HG03060 (cell line): ENCODE measurements around the gene DPH2.

ENCODE experiments used
- ATAC-seq: cut with Tn5 transposase; IDR thresholded peaks from one replicate; pipeline ENCODE4 v1.9.1; 2021; ENCODE audit warnings: low read depth, moderate number of reproducible peaks; ENCODE audit not compliant: unreplicated experiment

DPH2 gene

DNA sequence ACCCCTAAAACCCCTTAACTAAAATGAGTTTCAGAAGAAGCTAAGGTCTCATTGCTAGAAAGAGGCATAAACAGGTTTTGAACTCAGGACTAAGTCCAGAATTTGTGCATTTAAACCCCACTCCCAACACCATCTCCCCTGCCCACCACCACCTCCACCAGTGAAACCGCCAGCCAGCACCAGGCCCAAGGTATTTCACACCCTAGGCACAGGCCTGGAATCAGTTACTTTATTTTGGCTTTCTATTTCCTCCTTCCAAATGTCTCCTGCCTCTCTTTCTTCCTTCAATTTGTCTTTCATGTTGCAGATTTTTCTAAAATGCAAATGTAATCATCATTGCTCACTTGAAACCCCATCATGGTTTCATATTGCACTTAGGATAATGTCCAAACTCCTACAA lies 24.9 kb upstream of the DPH2 start:
- no peak for ATAC-seq

DNA sequence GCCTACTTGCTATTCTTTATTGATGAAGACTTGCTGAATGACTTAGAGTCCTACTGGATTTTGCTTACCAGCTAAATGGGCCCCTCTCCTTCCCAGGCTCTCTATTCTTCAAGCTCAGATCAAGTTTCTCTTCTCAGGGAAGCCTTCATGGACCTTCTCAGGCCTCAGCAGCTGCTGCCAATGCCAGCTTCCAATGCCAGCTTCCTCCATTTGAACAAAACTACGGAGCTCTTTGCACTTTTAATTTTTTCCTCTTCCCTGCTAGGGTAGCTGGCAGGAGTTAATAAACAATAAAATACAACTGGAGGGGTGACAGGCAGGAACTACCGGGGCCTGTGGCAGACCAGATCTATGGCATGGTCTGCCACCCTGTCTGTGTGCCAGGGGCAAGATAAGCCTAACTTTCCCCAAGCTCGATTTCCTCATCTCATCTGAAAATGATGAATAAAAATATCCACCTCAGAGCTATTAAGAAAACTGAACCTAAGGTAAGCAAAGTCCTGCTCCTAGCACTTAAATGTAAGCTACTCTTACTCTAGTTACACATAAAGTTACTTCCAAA lies 24.1 kb upstream of the DPH2 start:
- ATAC-seq: no peak

DNA sequence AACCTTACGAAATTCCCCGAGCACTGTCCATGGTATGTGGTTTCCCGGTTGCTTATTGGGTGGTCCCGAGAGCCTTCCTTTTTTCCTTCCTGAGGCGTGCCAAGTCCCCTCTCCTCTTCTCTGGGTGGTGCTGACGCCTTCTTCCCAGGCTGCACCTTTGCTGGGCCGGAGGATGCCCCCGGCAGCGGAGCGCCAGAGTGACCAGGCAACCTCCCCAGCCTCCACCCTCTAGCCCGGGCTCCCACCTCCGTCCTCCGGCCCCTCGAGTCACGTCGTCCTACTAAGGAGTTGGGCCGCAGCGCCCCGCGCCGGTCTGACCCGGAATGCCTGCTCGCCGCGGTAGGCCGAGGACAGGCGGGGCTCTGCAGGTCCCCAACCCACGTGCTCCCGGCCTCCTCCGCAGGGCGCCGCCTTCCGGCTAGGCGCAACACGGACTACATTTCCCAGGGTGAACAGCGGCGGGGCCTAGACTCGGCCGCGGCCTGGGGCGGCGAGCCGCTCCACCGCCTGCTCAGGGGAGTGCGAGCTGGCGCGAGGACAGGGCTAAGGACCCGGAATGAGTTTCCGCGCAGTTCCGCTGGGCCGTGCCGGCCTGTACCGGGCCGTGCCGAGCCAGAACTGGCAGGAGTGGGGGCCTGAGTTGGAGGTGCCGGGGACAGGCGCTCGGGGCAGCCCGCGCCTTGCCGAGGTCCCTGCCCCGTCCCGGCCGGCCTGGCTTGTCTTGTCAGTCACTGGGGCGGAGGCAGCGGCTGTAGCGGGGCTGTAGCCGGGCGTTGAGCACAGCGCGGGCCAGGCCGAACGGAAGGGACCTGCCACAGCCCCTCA lies 23.4 kb upstream of the DPH2 start, which contains the start of gene IPO13:
TSS of gene IPO13 (plus strand) at position 715 of the 825 bp plus-strand sequence. CDS start 651 bp downstream, outside the sequence.
- ATAC-seq: peak; percentile 80

DNA sequence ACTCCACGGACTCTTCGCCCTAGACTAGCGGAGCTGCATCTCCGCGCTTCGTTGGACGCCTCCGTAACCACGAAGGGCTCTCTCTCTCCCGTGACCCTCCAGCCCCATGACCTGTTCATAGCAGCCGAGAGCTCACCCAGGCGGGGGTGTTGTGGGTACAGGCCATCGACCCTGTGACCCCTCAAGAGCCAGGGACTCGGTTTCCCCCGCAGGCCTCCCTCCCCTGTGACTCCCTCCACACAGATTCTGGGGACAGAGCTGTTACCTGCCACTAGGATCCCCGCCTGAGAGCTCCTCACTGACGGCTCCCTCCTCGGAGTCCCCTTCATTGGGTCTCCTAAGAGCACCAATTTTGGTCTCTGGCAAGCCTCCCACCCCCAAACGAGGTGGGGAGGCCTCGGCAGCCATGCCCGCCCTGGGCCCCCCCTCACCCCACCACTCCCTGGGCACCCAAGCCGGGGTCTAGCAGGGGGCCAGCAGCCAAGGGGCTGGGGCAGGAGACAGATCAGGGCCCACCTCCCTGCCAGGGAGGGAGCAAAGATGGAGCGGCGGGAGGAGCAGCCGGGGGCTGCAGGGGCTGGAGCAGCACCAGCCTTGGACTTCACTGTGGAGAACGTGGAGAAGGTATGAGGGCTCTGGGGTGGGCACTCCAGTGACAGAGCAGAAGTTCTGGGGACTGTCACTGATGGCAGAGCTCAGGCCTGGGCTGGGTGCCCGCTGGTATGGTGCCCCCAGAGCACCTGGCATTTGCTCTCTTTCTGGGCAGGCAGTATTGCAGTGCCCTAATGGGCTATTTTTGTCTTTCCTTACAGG lies 22.5 kb upstream of the DPH2 start:
- ATAC-seq: no peak

DNA sequence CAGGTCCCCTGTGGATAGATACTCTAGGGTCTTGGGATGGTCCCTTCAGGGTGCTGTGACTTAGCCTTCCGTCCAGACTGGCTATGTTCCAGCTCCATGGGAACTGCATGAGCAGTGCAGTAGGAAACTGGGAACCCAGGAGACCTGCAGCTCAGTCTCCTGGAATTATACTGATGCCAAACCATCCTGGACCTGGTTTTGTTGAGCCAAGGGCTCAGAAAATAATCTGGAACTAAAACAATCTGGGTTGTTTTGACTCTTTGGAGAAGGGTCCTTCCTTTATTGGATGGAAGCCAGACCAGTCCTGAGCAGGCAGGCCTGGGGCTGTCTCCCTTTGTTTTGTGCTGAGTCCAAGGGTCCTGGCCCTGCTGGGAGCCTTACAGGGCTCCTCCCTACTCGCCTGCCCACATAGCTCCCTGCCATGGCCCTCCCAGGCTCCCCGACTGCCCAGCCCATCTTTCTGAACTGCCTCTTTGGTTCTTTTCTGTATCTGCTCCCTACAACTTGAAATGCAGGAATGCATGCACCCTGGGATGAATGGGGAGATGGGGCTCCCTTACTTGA lies 21.9 kb upstream of the DPH2 start:
- no peak for ATAC-seq

DNA sequence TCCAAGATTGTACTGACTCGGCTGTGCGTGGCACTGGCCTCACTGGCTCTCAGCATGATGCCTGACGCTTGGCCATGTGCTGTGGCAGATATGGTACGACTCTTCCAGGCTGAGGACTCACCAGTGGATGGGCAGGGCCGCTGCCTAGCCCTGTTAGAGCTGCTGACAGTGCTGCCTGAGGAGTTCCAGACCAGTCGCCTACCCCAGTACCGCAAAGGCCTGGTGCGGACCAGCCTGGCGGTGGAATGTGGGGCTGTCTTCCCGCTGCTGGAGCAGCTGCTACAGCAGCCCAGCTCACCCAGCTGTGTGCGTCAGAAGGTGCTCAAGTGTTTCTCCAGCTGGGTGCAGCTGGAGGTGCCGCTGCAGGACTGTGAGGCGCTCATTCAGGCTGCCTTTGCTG lies 20.1 kb upstream of the DPH2 start:
- no peak for ATAC-seq

DNA sequence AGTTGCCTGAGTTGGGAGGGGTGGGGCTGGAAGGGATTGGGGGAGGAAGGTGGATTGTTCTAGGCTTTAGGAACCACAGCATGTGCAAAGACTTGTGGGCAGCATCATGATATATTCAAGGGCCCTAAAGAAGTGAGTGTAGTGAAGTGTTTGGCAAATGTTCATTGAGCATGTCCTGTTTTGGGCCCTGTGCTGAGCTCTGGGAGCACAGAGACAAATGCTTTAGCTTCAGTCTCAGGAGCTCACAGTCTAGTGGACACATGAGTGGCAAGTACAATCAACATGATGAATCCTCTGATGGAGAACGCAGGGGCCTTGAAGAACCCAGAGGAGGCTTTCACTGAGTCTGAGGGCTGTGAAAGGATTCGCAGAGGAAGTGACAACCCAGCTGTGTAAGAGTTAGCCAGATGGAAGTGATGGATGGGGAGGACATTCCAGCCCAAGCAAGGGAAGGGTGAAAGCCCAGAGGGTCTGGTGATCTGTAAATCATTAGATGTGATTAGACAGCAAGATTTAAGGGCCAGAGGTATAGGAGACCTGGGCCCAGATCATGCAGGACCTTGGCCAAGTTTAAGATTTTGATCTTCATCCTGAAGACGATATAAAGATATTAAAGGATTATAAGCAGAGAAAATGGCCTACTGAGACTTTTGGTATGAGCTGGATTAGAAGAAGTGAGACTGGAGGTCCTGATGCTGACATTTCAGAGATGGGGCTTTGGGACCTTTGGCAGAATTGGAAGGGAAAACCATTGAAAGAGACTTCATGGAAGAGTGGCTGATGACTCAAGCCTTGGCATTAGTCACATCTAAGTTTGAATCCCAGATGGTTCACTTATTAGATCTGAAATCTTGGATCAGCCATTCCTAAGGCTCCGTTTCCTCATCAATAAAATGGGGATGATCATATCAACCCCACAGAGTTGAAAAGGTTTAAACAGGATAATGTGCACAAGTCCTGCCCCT lies 18.5 kb upstream of the DPH2 start:
- ATAC-seq: no peak

DNA sequence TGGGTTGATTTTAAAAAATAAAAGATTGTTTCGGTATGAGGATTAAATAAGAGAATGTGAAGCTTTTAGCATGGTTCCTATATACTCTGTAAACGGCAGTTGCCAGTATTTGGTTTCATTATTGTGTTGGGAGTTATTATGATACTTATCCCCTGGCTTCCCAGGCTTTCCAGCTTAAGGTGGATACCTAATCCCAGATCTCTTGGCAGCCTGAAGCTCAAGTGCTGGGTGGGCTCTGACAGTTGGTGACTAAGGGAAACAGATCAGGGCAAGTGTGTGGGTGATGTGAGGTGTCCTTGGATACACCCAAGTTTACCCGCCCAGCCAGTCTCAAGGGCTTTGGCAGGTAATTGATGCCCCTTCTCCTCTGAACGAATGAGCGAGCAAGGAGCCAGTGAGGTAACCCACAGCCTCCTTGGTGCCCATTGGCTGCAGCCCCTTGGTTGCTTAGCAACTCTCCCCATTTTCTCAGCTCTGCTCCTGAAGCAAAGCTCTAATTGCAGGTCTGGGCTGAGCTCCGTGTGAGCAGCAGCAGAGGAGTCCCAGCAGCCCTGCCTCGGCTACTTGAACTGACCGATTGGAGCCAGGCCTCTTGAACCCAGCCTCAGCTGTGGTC lies 17.0 kb upstream of the DPH2 start:
- no peak for ATAC-seq

DNA sequence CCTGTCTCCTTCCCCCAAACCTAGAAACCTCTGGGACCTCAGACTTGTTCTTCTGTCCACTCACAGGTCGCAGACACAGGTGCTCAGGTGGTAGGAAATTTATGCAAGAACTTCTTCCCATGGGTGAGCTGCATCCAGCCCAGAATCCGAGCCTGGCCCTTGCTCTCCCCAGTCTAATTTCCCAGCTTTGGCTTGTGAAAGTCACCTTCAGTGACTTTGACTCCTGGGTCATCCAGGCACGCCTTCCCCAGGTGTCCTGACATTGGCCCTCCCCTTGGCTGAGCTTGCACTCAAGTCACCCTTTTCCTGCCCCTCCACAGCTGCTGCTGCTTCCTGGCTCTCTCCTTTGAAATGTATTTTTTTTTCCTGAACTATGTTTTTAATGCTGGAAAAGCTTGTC lies 16.4 kb upstream of the DPH2 start:
- ATAC-seq: no peak

DNA sequence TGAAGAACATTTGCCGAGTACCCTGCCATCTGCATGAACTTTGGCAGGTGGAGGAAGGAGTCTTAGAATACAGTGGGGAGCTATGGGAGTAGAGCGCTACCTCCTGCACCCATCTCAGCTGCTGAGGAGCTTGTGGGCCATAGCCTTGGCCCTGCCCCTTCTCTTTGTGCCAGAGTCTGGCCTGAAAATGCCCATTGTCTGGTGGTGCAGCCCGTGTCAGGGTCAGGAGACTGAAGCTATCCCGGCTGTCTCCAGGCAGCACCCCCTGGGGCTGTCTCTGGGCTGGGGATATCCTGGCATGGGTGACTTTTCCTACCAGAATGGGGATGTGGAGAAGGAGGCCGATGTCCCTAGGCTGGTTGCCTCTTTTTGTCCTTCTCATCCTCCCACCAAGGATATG lies 15.8 kb upstream of the DPH2 start:
- ATAC-seq: no peak

DNA sequence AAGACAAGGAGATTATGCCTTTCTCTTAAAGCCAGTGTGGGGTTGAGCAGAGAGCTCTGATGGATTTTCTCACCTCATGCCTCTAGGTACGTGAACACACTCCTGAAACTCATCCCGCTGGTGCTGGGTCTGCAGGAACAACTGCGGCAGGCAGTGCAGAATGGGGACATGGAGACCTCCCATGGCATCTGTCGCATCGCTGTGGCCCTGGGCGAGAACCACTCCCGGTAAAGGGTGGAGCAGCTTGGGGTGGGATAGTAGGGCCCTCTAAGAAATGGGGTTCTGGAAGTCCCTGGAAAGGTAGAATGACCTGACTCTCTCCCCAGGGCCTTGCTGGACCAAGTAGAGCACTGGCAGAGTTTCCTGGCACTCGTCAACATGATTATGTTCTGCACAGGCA lies 13.6 kb upstream of the DPH2 start:
- no peak for ATAC-seq

DNA sequence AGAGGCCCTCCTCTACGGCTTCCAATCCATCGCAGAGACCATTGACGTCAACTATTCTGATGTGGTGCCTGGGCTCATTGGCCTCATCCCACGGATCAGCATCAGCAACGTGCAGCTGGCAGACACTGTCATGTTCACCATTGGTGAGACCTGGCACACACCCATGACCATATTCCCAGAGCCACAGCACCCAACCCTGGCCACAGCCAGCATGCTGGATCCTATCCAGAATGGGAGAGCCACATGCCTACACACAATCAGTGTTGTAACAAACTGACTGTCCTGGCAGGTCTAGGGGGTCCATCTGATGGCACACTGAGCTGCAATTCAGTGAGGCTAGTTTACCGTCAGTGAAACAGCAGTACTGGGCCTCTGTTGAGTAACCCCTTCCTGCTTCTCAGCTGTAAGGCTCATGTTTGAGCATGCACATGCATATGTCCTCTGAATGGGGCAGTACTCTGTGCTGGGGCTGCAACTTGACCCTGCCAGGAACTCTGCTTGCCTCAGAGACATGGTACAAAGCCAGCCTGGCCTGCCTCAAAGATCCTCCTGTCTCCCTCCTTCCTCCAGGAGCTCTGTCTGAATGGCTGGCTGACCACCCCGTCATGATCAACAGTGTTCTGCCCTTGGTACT lies 12.3 kb upstream of the DPH2 start:
- ATAC-seq: no peak

DNA sequence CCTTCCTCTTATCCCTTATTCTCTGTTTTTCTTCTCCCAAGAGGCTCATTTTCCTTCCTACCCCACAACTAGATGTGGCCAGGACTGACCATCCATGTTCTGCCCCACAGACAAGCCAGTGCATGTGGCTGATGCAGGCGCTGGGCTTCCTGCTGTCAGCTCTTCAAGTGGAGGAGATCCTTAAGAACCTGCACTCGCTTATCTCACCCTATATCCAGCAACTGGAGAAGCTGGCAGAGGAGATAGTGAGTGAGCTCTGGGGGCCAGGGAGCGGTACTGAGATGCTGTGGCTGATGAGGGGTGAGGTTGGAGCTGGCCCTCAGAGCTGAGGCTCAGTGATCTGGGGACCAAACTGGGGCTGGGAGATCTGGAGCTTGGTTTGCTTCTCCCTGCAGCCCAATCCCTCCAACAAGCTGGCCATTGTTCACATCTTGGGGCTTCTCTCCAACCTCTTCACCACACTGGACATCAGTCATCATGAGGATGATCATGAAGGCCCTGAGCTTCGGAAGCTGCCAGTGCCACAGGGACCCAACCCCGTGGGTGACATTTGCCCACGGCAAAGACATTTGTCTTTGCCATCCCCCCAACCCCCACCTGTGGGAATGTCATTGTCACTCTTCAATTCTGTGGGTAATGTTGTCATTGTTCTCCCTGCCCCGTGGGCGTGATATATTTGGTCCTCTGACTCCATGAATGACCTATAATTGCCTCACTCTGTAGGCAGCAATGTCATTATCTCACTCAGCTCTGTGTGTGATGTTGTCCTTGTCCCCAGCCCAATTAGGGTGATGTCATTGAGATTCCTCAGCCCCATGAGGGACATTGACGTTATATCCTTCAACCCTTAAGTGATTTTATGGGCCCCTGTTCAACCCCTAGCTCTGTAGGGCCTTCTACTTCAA lies 11.2 kb upstream of the DPH2 start:
- no peak for ATAC-seq

DNA sequence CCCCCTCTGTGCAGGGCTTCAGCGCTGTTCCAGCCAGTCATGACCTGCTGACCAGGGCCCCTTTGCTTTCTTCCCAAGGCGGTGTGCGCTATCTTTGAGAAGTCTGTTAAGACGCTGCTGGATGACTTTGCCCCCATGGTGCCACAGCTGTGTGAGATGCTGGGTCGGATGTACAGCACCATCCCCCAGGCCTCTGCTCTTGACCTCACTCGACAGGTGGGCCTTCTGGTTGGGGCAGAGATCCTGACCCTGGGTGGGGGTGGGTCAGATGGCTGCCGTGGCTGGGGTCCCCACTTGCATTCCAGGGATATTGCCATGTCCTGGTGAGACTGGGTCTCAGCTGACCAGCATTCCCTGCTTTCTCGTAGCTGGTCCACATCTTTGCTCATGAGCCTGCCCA lies 9.0 kb upstream of the DPH2 start:
- ATAC-seq: no peak

DNA sequence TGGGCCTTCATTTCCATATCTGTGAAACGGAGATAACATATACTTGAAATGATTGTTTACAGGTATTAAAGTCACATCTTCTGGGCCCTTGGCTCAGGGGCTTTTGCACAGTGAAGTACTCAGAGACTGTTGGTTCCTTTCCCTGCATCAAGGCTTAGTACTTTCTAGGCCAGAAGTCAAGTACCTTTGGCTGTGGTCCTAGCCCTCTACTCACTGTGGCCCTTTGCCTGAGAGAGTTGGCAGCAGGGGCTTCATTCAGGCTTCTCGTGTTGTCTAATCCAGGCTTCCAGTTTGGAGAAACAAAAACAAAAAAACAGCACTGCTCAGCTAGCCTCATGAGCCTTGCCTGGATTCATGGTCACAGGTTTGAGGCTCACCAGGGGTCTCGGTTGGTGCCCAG lies 8.1 kb upstream of the DPH2 start:
- no peak for ATAC-seq

DNA sequence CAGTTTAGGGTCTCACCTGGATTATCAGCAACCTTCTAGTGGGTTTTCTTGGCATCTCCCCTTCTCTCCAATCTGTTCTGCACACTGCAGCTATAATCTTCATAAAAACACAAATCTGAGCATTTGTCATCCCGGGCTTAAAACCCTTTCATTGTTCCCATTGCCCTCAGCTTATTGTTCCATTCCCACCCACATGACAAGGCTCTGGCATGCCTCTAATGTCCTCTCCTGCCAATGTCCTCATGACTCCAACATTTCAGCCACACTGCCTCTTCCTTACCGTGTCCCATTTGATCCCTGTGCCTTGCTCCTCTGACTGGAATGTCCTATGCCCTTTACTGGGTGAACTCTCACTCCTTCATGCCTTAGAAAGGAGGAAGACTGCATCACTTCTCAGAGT lies 7.5 kb upstream of the DPH2 start:
- no peak for ATAC-seq

DNA sequence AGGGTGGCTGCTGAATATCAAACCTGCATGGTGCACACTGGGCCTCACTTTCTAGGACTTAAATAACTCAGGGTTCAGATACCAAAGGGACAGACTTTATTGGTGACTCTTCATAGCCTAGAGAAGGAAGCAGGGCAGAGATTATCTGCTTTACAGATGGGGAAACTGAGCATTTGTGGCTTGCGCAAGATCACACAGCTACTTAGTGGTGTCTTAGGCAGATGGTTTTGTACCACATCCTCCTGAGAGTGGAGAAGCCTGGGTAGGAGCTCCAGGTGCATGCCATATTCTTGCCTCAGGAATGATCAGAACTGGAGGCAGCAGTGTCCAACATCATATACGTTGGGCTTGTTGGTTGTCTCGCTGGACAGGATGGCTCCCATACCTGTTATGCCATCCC lies 6.8 kb upstream of the DPH2 start:
- no peak for ATAC-seq

DNA sequence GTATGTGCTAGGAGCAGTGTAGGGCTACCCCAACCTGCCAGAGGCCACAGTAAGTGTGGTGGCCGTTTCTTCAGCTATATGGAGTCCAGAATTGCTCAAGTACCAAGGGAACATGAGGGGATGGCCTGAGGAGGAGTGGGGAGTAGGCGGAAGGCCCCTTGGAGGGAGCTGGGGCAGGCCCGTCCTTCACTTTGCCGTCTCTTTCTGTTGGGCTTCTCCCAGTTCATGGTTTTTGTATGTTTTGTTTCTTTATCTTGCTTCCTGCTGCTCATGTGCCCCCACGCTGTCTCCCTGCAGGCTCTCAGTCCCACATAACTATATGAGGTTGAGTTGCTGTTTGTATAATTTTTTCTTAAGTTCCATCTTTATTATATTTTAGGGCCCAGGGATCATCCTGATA lies 5.9 kb upstream of the DPH2 start:
- no peak for ATAC-seq
